ENCODE measurements around the gene TXLNG. TPM values are rescaled to one million over a fixed set of nuclear protein-coding genes. Genes with fewer than 3 reads are reported as not detected.

TXLNG gene
- total RNA-seq, 2 experiments from 2014 or later = 23.1 to 24.1 TPM

- ChIA-PET CTCF (interaction anchor here (0.5 kb wide), 1 partner anchor 10 kb away, joined by 3 read pairs; no protein-coding TSS in a partner anchor), POLR2A (no interaction called here)
Measured at GRCh38 chrX:16834806-16835205, 48.5 kb downstream of the TXLNG start.

- ChIA-PET POLR2A (no interaction called here), CTCF (no interaction called here)
Measured at GRCh38 chrX:16836371-16836770, 50.1 kb downstream of the TXLNG start.

- CTCF ChIA-PET = interaction anchor here (1.0 kb wide), 1 partner anchor 45 kb away, joined by 3 read pairs; no protein-coding TSS in a partner anchor
Measured at GRCh38 chrX:16838202-16839066, 52.2 kb downstream of the TXLNG start.

GRCh38 chrX:16839219-16839851 is 53.1 kb downstream of the TXLNG start:
- POLR2A ChIA-PET = no interaction called here

More at GRCh38 chrX:16838202-16839066, 52.2 kb downstream of the TXLNG start:
- POLR2A ChIA-PET = no interaction called here

GRCh38 chrX:16839852-16840460 is 53.7 kb downstream of the TXLNG start:
- POLR2A ChIA-PET = no interaction called here
- CTCF ChIA-PET = no interaction called here

More at GRCh38 chrX:16839219-16839851, 53.1 kb downstream of the TXLNG start:
- CTCF ChIA-PET = no interaction called here

- CTCF ChIA-PET = no interaction called here
- POLR2A ChIA-PET = no interaction called here
Measured at GRCh38 chrX:16842684-16843083, 56.4 kb downstream of the TXLNG start.

GRCh38 chrX:16843208-16843909 is 57.1 kb downstream of the TXLNG start:
- ChIA-PET CTCF (interaction anchor here (0.7 kb wide), 1 partner anchor 14 kb away, joined by 3 read pairs; no protein-coding TSS in a partner anchor), POLR2A (no interaction called here)

- CTCF ChIA-PET = no interaction called here
- POLR2A ChIA-PET = no interaction called here
Measured at GRCh38 chrX:16845686-16846085, 59.4 kb downstream of the TXLNG start.

- POLR2A ChIA-PET = no interaction called here
- CTCF ChIA-PET = no interaction called here
Measured at GRCh38 chrX:16848541-16848940, 62.3 kb downstream of the TXLNG start.

GRCh38 chrX:16851421-16851820 is 65.2 kb downstream of the TXLNG start:
- POLR2A ChIA-PET = no interaction called here
- CTCF ChIA-PET = no interaction called here

- POLR2A ChIA-PET = no interaction called here
- CTCF ChIA-PET = no interaction called here
Measured at GRCh38 chrX:16851827-16852226, 65.6 kb downstream of the TXLNG start.

GRCh38 chrX:16852617-16853179 is 66.4 kb downstream of the TXLNG start:
- ChIA-PET POLR2A (interaction anchor here (0.5 kb wide), 1 partner anchor 194 kb away, joined by 3 read pairs; no protein-coding TSS in a partner anchor), CTCF (no interaction called here)

GRCh38 chrX:16853537-16853936 is 67.3 kb downstream of the TXLNG start:
- CTCF ChIA-PET = no interaction called here

GRCh38 chrX:16855363-16856075 is 69.3 kb downstream of the TXLNG start:
- POLR2A ChIA-PET = interaction anchor here (0.6 to 0.7 kb wide), 2 partner anchors 11 to 24 kb away, joined by 3 to 10 read pairs; no protein-coding TSS in a partner anchor
- CTCF ChIA-PET = interaction anchor here (1.6 kb wide), 1 partner anchor 12 kb away, joined by 3 read pairs; no protein-coding TSS in a partner anchor

More at GRCh38 chrX:16853537-16853936, 67.3 kb downstream of the TXLNG start:
- POLR2A ChIA-PET = no interaction called here

- CTCF ChIA-PET = interaction anchor here (1.6 kb wide), 1 partner anchor 11 kb away, joined by 3 read pairs; no protein-coding TSS in a partner anchor
- POLR2A ChIA-PET = interaction anchor here (0.6 to 0.7 kb wide), 2 partner anchors 10 to 25 kb away, joined by 3 to 10 read pairs; no protein-coding TSS in a partner anchor
Measured at GRCh38 chrX:16856076-16856404, 69.8 kb downstream of the TXLNG start.

GRCh38 chrX:16856744-16857143 is 70.5 kb downstream of the TXLNG start:
- POLR2A ChIA-PET = no interaction called here
- CTCF ChIA-PET = no interaction called here

- POLR2A ChIA-PET = no interaction called here
- CTCF ChIA-PET = no interaction called here
Measured at GRCh38 chrX:16862829-16863228, 76.6 kb downstream of the TXLNG start.

- POLR2A ChIA-PET = interaction anchor here (0.6 kb wide), 1 partner anchor 148 kb away, joined by 4 read pairs; the partner anchor contains the start of gene SYAP1
- CTCF ChIA-PET = interaction anchor here (0.8 to 1.0 kb wide), 2 partner anchors 12 to 24 kb away, joined by 3 to 4 read pairs; no protein-coding TSS in a partner anchor
Measured at GRCh38 chrX:16867947-16868346, 81.7 kb downstream of the TXLNG start.

GRCh38 chrX:16868920-16869319 is 82.7 kb downstream of the TXLNG start:
- CTCF ChIA-PET = no interaction called here
- POLR2A ChIA-PET = interaction anchor here (0.7 kb wide), 1 partner anchor 14 kb away, joined by 5 read pairs; no protein-coding TSS in a partner anchor
